Calu3 (cell line): ENCODE measurements around the gene PPT2. TPM values are rescaled to one million over a fixed set of nuclear protein-coding genes. Genes with fewer than 3 reads are reported as not detected.
A peak's percentile ranks its signal among the peaks of the same experiment; 100 is the strongest.
"Not testable (repeated sequence)": the region's sequence is repeated elsewhere in the genome, so short reads cannot be mapped to it uniquely, and the experiment has no call there.

Source experiments
- BruUV-seq: library from RNA; stranded (reverse); fragments of 400-500 nt; replicated peaks from 2 replicates; lab custom pipeline; 2021; lab: Mats Ljungman, UMichigan
- CTCF ChIA-PET: fragments of 300-600 bp; sonication (Branson Sonifier 250); formaldehyde crosslinking; loops from one replicate; lab custom pipeline; 2022; ENCODE audit warnings: antibody characterized with exemption; lab: Charles Lee
- DNase-seq: peaks from one replicate; pipeline ENCODE4 v3.0.0; 2022
- H3K27ac Mint-ChIP-seq: one replicate; pipeline ENCODE4 v1.8.0; 2022; ENCODE audit warnings: mixed read lengths; ENCODE audit not compliant: unreplicated experiment
- H3K27me3 Mint-ChIP-seq: one replicate; pipeline ENCODE4 v1.8.0; 2022; ENCODE audit warnings: mixed read lengths; ENCODE audit not compliant: unreplicated experiment
- H3K36me3 Mint-ChIP-seq: one replicate; pipeline ENCODE4 v1.8.0; 2022; ENCODE audit warnings: mild to moderate bottlenecking, moderate library complexity, mixed read lengths; ENCODE audit not compliant: insufficient read depth, unreplicated experiment
- H3K4me1 Mint-ChIP-seq: one replicate; pipeline ENCODE4 v1.8.0; 2022; ENCODE audit warnings: mild to moderate bottlenecking, low read depth, mixed read lengths; ENCODE audit not compliant: unreplicated experiment
- H3K4me3 Mint-ChIP-seq: one replicate; pipeline ENCODE4 v1.8.0; 2022; ENCODE audit warnings: mild to moderate bottlenecking, low read depth, moderate library complexity, mixed read lengths; ENCODE audit not compliant: unreplicated experiment
- H3K9me3 Mint-ChIP-seq: one replicate; pipeline ENCODE4 v1.8.0; 2022; ENCODE audit warnings: low read depth, mixed read lengths; ENCODE audit not compliant: unreplicated experiment
- intact Hi-C: fragments of 100-400 bp; cut with micrococcal nuclease; formaldehyde crosslinking; loops from one replicate; pipeline ENCODE4 v1.10.0; 2022; ENCODE audit not compliant: unreplicated experiment
- total RNA-seq: library from RNA; stranded (reverse); gene quantifications from 2 replicates; pipeline ENCODE4 v1.2.3, GENCODE V29; 2022
- TF ChIP-seq, protein P1 (sequence below): fragments of 200-600 bp; IDR thresholded peaks from one replicate; pipeline ENCODE4 v1.8.0; 2022; ENCODE audit warnings: antibody characterized with exemption; ENCODE audit not compliant: unreplicated experiment

The PPT2 gene
- total RNA-seq, 1 experiment from 2014 or later, result 31.0 TPM

DNA sequence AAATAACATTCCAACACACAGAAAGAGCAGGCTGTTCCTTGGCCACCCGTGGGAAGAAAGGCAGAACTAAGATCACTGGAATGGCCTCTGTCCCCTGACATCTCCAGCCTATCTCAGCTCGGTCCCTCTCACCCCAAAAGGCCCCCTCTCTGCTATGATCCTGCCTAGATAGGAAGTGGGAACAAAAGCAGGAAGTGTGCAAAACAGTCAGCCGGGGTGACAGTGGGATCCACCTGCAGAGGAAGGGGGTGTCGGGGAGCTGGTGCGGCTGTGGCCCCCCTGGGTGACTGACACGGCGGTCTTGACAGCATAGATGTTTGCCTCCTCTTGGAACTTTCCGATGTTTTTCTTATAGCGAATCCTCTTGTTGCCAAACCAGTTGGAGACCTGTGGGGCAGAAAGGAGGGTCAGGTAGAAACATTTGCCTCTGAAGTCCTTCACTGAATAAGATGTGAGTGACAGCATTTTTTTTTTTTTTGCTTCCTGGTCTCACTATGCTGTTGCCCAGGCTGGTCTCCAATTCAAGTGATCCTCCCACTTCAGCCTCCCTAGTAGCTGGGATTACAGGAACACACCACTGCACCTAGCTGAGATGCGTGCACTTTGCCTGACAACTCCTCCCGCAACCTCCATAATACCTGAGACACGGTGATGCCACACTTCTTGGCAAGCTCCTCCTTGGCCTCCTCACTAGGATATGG is 33.2 kb downstream of the PPT2 start:
- Mint-ChIP-seq H3K27me3 (no peaks in the 10 kb centered on the region), H3K9me3 (no peaks in the 10 kb centered on the region), H3K4me3 (peak overlapping the region; percentile 15), H3K27ac (peak overlapping the region; percentile 55), H3K4me1 (peaks cover 22% of the 10 kb centered on the region), H3K36me3 (peaks cover 79% of the 10 kb centered on the region)
- intact Hi-C loops, result no loop called here
- CTCF ChIA-PET, result interaction anchor here (0.9 kb wide), 1 partner anchor 8 kb away, joined by 3 read pairs; no protein-coding TSS in a partner anchor
- DNase-seq, result no peak
- TF ChIP-seq, protein P1, sequence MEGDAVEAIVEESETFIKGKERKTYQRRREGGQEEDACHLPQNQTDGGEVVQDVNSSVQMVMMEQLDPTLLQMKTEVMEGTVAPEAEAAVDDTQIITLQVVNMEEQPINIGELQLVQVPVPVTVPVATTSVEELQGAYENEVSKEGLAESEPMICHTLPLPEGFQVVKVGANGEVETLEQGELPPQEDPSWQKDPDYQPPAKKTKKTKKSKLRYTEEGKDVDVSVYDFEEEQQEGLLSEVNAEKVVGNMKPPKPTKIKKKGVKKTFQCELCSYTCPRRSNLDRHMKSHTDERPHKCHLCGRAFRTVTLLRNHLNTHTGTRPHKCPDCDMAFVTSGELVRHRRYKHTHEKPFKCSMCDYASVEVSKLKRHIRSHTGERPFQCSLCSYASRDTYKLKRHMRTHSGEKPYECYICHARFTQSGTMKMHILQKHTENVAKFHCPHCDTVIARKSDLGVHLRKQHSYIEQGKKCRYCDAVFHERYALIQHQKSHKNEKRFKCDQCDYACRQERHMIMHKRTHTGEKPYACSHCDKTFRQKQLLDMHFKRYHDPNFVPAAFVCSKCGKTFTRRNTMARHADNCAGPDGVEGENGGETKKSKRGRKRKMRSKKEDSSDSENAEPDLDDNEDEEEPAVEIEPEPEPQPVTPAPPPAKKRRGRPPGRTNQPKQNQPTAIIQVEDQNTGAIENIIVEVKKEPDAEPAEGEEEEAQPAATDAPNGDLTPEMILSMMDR, result no peak
- no TSS peak for BruUV-seq

GRCh38 chr6:32187725-32188380 is 33.9 kb downstream of the PPT2 start:
- H3K9me3 Mint-ChIP-seq, BruUV-seq, H3K27me3 Mint-ChIP-seq, intact Hi-C loops, DNase-seq: not testable (repeated sequence)
- H3K4me3 Mint-ChIP-seq, result peak overlapping the region; percentile 15
- H3K36me3 Mint-ChIP-seq, result peaks cover 82% of the 10 kb centered on the region
- peaks cover 22% of the 10 kb centered on the region for H3K4me1 Mint-ChIP-seq
- H3K27ac Mint-ChIP-seq, result peak overlapping the region; percentile 55
- CTCF ChIA-PET, result interaction anchor here (1.5 kb wide), 1 partner anchor 69 kb away, joined by 5 read pairs; no protein-coding TSS in a partner anchor

DNA sequence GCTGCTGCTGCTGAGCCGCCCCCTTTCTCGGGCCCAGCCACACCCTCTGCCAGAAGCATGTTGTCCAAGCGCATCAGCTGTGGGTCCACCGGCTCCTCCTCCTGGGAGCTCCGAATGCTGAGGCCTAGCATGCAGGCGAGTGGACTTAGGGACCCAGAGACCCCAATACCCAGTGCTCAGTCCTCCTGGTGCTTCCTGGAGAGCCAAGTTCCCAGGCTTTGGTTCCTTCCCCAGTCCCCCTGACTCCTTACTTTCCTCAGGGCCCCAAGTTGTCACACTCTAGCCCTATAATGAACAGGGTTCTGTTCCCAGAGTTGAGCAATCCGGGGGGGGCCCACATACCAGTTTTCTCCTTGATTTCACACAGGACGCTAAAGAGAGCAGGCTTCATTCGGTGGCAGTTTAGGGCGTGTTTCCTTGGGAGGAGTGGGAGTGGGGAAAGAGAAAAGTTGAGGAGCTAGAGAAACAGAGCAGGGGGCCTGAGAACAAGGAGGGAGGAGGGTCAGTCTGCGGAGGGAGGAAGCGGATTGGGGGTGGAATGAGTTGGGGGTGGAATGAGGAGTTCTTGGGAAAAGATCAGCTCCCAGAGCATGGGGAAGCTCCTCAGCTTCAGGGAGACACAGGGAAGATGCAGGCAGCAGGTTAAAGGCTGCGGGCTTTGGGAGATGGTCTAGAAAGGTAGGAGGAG is 34.6 kb downstream of the PPT2 start:
- no peaks in the 10 kb centered on the region for H3K27me3 Mint-ChIP-seq
- H3K4me3 Mint-ChIP-seq, result peak overlapping the region; percentile 80
- H3K9me3 Mint-ChIP-seq, result no peaks in the 10 kb centered on the region
- intact Hi-C loops, result no loop called here
- DNase-seq, result no peak
- TF ChIP-seq, protein P1, result no peak
- peak overlapping the region; percentile 66 for H3K27ac Mint-ChIP-seq
- BruUV-seq, result TSS peak; percentile 31
- H3K36me3 Mint-ChIP-seq, result peaks cover 76% of the 10 kb centered on the region
- peaks cover 22% of the 10 kb centered on the region for H3K4me1 Mint-ChIP-seq
- CTCF ChIA-PET, result interaction anchor here (1.0 to 1.5 kb wide), 2 partner anchors 11 to 70 kb away, joined by 3 to 5 read pairs; no protein-coding TSS in a partner anchor

DNA sequence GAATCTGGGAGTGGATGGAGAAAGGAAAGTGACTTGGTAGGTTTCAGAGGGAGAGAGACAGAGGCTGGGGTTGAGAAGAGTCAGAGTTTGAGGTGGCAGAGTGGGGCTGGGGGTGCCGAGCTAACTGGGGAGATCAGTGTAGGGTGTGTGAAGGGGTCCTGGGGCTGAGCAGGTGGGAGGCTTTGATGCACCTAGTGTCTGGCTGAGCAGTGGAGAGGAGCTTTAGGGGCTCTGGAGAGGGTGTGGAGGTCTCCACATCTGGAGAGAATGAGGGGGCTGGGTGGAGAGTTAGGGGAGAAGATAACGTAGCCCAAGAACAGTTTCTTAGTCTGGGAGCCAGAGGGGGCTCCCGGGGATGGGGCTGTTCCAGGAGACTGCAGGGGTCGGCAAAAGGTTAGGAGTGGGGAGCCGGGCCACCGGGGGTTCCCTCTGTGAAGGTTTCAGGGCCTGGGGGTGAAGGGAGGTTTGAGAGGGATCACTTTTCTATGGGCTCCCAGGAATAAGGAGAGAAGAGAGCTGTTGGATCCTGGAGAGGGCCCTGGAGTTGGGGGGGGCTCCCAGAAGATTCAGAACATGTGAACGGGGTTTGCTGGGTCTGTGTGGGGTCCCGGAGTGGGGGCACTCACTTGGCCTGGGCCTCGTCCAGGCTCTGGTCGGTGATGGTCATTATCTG is 35.3 kb downstream of the PPT2 start:
- Mint-ChIP-seq H3K4me3 (peak overlapping the region; percentile 80), H3K4me1 (peaks cover 22% of the 10 kb centered on the region), H3K9me3 (no peaks in the 10 kb centered on the region), H3K27ac (peak overlapping the region; percentile 66), H3K36me3 (peaks cover 69% of the 10 kb centered on the region), H3K27me3 (no peaks in the 10 kb centered on the region)
- TF ChIP-seq, protein P1, result no peak
- CTCF ChIA-PET, result interaction anchor here (0.5 to 1.5 kb wide), 4 partner anchors 12 to 569 kb away, joined by 3 to 5 read pairs (median 4); no protein-coding TSS in a partner anchor
- no peak for DNase-seq
- intact Hi-C loops, result no loop called here
- BruUV-seq, result no TSS peak
